KOPT-K1 (cell line): ENCODE measurements around the gene RGS1.

ENCODE experiments used
- H3K27ac ChIP-seq: fragments of 200-600 bp; sonication (generic); 2 replicates; pipeline ENCODE4 v1.5.1; 2016; ENCODE audit warnings: antibody characterized with exemption, mild to moderate bottlenecking, low read depth, low read length; ENCODE audit not compliant: poor library complexity, severe bottlenecking
- H3K36me3 ChIP-seq: fragments of 200-600 bp; sonication (generic); 2 replicates; pipeline ENCODE4 v1.5.1; 2017; ENCODE audit warnings: antibody characterized with exemption, mild to moderate bottlenecking, low read length, moderate library complexity; ENCODE audit not compliant: insufficient read depth
- H3K9me3 ChIP-seq: fragments of 200-600 bp; sonication (generic); 2 replicates; pipeline ENCODE4 v1.5.1; 2017; ENCODE audit warnings: antibody characterized with exemption, low read length, mild to moderate bottlenecking; ENCODE audit not compliant: insufficient read depth, poor library complexity, severe bottlenecking

The RGS1 gene

GRCh38 chr1:192568063-192568462, 7.5 kb upstream of the RGS1 start:
- Histone ChIP-seq H3K36me3 (no peaks in the 10 kb centered on the region), H3K27ac (no peak overlapping the region), H3K9me3 (peaks cover 6% of the 10 kb centered on the region)

GRCh38 chr1:192571668-192572067, 3.9 kb upstream of the RGS1 start:
- H3K27ac ChIP-seq, result peak overlapping the region; percentile 39
- H3K9me3 ChIP-seq, result peaks cover 6% of the 10 kb centered on the region
- H3K36me3 ChIP-seq, result no peaks in the 10 kb centered on the region

DNA sequence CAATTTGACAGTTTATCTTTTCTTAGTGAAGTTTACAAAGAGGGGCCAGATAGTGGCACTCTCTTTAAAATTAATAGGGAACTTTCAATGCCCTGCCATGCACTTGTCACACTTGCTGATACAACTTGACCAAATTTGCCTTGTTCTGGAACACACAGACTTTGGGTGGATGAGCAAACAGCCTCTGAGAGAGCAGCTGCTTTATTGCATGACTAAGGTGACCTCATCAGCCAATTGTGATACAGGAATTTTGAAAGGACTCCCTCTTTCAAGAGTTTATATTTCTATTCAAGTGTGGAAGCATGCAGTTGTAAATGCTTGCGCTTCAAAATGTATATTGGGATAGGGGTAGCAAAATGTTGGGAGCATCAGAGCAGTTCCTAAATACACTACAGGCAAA, 2.1 kb upstream of the RGS1 start:
- peak overlapping the region; percentile 18 for H3K27ac ChIP-seq
- H3K9me3 ChIP-seq, result peaks cover 6% of the 10 kb centered on the region
- no peaks in the 10 kb centered on the region for H3K36me3 ChIP-seq

DNA sequence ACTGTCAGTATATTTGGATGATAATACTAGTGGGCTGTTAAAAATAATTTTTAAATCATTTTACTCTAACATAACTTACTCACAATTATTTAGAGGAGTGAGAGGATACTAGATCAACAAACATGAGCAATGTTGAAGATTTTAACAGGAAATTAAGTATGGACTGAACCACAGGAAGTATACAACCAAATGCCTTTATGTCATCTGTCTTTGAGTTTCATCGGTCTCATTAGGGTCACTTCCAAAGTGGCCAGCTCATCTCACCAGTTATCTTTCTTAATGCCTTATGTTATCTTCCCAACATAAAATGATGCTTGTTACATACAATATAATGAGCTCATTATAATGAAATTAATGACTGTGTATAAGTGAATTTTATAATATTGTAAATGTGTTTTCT, 1.5 kb upstream of the RGS1 start:
- no peaks in the 10 kb centered on the region for H3K36me3 ChIP-seq
- H3K27ac ChIP-seq, result peak overlapping the region; percentile 18
- H3K9me3 ChIP-seq, result peaks cover 6% of the 10 kb centered on the region

- Histone ChIP-seq H3K36me3 (no peaks in the 10 kb centered on the region), H3K9me3 (no peaks in the 10 kb centered on the region)
Measured at GRCh38 chr1:192576190-192577144, 894 bp downstream of the RGS1 start.

DNA sequence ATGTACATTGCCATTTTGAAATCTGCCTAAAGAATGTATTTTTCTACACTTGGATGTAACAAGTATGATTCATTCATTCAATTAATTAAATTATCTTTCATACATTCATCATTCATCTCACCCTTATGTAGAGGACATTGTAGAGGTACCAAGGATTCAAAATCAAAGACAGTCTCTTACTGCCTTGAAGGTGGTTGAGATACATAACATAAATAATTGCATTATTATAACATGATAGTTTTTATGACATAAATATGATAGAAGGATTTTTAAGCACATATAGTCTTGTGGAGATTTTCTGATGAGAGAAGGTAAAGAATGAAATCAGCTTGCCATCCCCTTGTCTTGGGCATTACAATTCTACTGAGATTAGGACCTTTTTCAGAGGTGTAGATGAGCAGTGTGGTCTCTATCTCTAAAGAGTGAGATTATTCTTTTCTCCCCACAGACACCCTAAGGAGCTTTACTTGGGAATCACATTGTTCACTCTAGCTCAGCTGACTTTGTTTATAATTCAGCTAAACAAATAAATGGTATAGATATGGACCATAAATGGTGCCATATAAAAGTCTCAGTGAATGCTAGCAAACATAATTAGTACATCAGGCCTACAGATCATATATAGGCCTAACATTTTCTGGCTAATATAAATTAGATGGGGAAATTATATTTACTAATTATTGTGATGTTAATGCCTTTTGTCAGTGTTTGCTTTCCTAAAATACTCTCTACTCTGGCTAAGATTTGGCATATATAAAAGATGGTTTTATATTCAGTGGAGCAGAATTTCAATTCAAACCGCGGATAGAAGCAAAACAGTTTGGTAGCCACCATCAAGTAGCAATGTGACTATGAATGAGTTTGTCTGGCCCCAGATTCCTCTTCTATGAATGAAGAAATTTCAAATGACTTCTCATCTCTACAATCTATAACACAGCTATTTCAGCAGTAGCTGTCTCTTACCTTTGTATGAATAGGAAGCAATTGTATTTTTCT, 1.9 kb downstream of the RGS1 start:
- H3K9me3 ChIP-seq, result no peaks in the 10 kb centered on the region
- no peak overlapping the region for H3K27ac ChIP-seq
- no peaks in the 10 kb centered on the region for H3K36me3 ChIP-seq

More at GRCh38 chr1:192576190-192577144, 894 bp downstream of the RGS1 start:
- H3K27ac ChIP-seq, result peak overlapping the region; percentile 55

- Histone ChIP-seq H3K9me3 (no peaks in the 10 kb centered on the region), H3K36me3 (no peaks in the 10 kb centered on the region), H3K27ac (no peak overlapping the region)
Measured at GRCh38 chr1:192578144-192578909, 2.8 kb downstream of the RGS1 start.

GRCh38 chr1:192579010-192579738, 3.6 kb downstream of the RGS1 start:
- no peak overlapping the region for H3K27ac ChIP-seq
- no peaks in the 10 kb centered on the region for H3K9me3 ChIP-seq
- H3K36me3 ChIP-seq, result no peaks in the 10 kb centered on the region

DNA sequence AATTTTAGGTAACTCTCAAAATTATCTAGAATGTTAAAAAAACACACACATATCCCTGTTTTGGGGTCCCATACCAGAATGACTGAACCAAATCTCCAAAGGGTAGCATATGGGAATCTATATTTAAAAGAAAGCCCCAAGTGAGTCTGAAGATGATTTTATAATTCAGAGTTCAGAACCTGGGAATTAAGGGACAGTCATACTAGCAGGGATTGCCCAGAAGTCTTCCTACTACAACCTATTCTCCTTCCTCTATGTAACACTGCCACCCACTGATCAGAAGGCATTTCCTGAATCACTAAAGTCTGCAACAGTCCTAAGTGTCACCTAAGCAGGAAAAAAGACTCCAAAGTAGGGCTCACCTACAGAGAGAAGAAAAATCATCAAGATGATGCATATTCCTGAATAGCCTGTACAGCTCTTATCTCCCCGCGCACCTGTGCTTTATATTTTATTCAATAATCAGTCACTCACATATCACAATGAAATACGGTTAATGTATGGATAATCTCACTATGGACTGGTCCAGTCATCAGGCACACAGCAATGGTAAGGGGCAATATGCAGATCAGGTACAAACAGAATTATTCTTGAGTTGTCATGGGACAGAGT, 4.9 kb downstream of the RGS1 start:
- H3K36me3 ChIP-seq, result no peaks in the 10 kb centered on the region
- no peak overlapping the region for H3K27ac ChIP-seq
- H3K9me3 ChIP-seq, result no peaks in the 10 kb centered on the region

DNA sequence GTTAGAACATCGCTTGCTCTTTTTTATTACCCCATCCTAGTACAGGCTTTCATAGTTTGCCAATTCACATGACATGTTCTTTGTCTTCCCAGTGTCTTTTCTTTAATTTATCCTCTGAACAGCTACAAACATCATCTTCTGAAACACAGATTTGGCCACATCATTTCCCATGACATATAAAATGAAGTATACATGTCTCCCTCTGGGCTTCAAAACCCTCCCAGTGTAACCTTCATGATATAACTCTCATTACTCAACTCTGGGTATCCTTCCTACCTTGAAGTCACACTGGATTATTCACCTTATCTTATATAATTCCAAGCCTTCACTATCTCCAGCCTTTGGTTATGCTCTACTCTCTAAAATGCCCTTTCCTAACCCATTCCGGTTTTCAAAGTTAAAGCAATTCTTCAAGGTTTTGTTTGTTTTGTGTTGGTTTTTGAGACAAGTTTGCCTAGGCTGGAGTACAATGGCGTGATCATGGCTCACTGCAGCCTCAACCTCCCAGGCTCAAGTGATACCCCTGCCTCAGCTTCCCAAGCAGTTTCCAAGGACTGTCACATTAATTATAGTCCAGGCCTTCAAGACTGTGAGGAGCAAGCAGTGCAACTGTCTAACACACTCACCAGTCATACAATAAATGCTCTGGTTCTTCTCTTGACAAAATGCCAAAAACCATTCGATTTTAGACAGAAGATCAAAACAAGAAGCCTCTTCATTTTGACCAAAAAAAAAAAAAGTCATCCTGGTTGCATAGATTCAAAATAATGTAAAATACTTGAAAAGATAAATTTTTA, 5.8 kb downstream of the RGS1 start:
- no peak overlapping the region for H3K27ac ChIP-seq
- H3K9me3 ChIP-seq, result no peaks in the 10 kb centered on the region
- H3K36me3 ChIP-seq, result no peaks in the 10 kb centered on the region

GRCh38 chr1:192584866-192585265, 9.3 kb downstream of the RGS1 start:
- Histone ChIP-seq H3K27ac (no peak overlapping the region), H3K9me3 (no peaks in the 10 kb centered on the region), H3K36me3 (no peaks in the 10 kb centered on the region)

DNA sequence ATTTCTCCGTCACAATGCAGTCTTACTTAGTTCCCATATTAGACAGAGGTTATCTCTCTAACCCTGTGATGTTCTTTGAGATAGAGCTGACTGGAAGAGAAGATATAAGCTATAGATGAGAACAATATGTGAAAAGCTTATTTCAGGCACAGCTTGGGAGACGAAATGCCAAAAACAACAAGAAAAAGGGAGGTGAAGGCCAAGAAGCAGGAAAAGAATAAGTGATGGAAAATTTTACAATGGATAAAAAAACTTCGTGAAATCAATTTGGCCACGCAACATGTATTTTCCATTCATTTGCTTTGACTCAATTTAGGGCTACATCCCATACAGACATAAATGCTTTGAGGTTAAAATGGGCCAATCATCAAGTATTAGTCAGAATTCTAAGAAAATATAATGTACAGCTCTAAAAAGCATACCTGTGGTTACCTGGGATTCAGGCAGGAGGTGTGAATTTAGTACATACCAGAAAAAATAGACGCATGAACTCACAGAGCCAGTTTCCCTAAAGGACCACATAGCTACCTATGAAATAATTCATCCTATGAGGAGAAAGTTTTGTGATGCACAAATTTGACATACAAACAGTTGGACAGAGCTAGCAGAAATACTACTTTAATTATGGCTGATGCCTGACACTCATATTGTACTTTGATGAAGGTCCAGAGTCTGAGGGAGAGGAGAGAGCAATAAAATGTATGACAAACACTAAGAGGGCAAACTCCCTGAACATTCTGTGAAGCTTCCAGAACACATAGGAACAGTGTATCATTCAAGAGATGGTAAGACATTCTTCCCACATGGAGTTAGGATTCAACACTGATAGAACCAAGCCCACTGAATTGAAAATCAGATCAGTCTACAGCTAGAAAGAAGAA, 12.1 kb downstream of the RGS1 start:
- Histone ChIP-seq H3K36me3 (no peaks in the 10 kb centered on the region), H3K9me3 (no peaks in the 10 kb centered on the region), H3K27ac (no peak overlapping the region)
